Epithelial cell of proximal tubule (primary cell): ENCODE measurements around the gene CAMK2D. TPM values are rescaled to one million over a fixed set of nuclear protein-coding genes. Genes with fewer than 3 reads are reported as not detected.

ENCODE experiments used
- DNase-seq: peaks from one replicate; pipeline ENCODE4 v3.0.0-alpha.2; 2011; ENCODE audit warnings: low read depth
- H3K4me3 ChIP-seq: 2 replicates; pipeline ENCODE4 v1.5.1; 2011; ENCODE audit warnings: low read depth, mild to moderate bottlenecking, low read length
- CTCF ChIP-seq: conservative IDR thresholded peaks from 2 replicates; pipeline ENCODE4 v1.5.1; 2012; ENCODE audit warnings: low read depth, mild to moderate bottlenecking, low read length
- total RNA-seq: library from RNA; depleted of rRNA; stranded (reverse); fragments of >200 nt; gene quantifications from 2 replicates; pipeline ENCODE4 v1.2.3, GENCODE V29; 2015

CAMK2D gene
- total RNA-seq, 1 donor from 2014 or later, result 42.2 TPM

GRCh38 chr4:113584407-113585150 is 177.0 kb downstream of the CAMK2D start:
- no peak for TF ChIP-seq CTCF
- DNase-seq, result no peak
- H3K4me3 ChIP-seq, result no peak overlapping the region

- TF ChIP-seq CTCF, result no peak
- DNase-seq, result no peak
Observed at GRCh38 chr4:113582737-113583136, 178.8 kb downstream of the CAMK2D start.

GRCh38 chr4:113579360-113579759 is 182.2 kb downstream of the CAMK2D start:
- no peak overlapping the region for H3K4me3 ChIP-seq
- no peak for TF ChIP-seq CTCF

More at GRCh38 chr4:113582737-113583136, 178.8 kb downstream of the CAMK2D start:
- no peak overlapping the region for H3K4me3 ChIP-seq

GRCh38 chr4:113576947-113577678 is 184.4 kb downstream of the CAMK2D start:
- DNase-seq, result no peak
- no peak overlapping the region for H3K4me3 ChIP-seq
- TF ChIP-seq CTCF, result no peak

More at GRCh38 chr4:113579360-113579759, 182.2 kb downstream of the CAMK2D start:
- no peak for DNase-seq

- no peak for TF ChIP-seq CTCF
- H3K4me3 ChIP-seq, result no peak overlapping the region
- DNase-seq, result no peak
Observed at GRCh38 chr4:113575401-113575800, 186.1 kb downstream of the CAMK2D start.

- no peak for TF ChIP-seq CTCF
- H3K4me3 ChIP-seq, result no peak overlapping the region
- DNase-seq, result peak; percentile 49
Observed at GRCh38 chr4:113574636-113575103, 186.9 kb downstream of the CAMK2D start.
